Stimulated activated naive CD4-positive, alpha-beta T cell (primary cell): ENCODE measurements around the gene SAC3D1.

ENCODE experiments used
- DNase-seq, 6 experiments: peaks; one replicate each; lab custom pipeline; 2025; lab: John Stamatoyannopoulos, UW

SAC3D1 gene

DNA sequence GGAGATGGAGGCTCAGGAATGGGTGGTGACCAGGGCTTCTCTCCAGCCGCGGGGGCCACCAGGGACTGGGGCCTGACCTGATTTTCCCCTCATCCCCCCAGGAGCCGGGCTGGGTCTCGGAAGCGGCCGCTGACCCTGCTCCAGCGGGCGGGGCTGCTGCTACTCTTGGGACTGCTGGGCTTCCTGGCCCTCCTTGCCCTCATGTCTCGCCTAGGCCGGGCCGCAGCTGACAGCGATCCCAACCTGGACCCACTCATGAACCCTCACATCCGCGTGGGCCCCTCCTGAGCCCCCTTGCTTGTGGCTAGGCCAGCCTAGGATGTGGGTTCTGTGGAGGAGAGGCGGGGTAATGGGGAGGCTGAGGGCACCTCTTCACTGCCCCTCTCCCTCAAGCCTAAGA lies 46.8 kb downstream of the SAC3D1 start:
- DNase-seq, result no peak

GRCh38 chr11:65089621-65090020 lies 48.6 kb downstream of the SAC3D1 start:
- no peak for DNase-seq

DNA sequence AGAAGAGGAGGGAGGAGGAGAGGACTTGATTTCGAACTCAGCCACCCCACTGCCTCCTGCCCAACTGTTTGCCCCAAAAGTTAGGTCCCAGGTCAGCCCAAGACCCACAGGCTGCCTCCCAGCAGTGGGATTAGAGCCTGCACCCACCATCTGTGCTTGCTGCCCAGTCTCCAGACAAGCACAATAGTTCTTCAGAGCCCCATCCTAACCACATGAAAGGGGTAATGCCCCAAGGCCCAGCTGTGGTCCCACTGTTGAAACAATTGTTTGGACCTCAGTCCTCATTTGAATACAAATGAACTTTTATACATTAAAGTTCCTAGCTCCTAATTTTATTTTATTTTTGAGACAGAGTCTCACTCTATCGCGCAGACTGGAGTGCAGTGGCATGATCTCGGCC lies 49.6 kb downstream of the SAC3D1 start:
- no peak for DNase-seq
